Neutrophil (primary cell): Measurements from ENCODE around the gene RADIL.
A peak's percentile ranks its signal among the peaks of the same experiment; 100 is the strongest.

Source experiments
- H3K27ac ChIP-seq: fragments of 200-600 bp; sonication (generic); 2 replicates; pipeline ENCODE4 v1.5.1; 2016; ENCODE audit warnings: mild to moderate bottlenecking, moderate library complexity
- H3K27me3 ChIP-seq: fragments of 200-600 bp; sonication (generic); 2 replicates; pipeline ENCODE4 v1.6.0; 2016; ENCODE audit warnings: mild to moderate bottlenecking
- H3K36me3 ChIP-seq: fragments of 200-600 bp; sonication (generic); 2 replicates; pipeline ENCODE4 v1.5.1; 2017
- H3K4me1 ChIP-seq, 2 experiments: fragments of 200-600 bp in 1 of 2; sonication (generic) in 1 of 2; 1 replicate in 1 of 2; 2 replicates in 1 of 2; pipeline versions ENCODE4 v1.5.1 to v1.6.1; 2013 to 2016; ENCODE audit warnings: low read depth in 1 of 2, low read length in 1 of 2, mild to moderate bottlenecking in 1 of 2, moderate library complexity in 1 of 2; ENCODE audit not compliant: control insufficient read depth in 1 of 2, insufficient read depth in 1 of 2
- H3K4me3 ChIP-seq, 2 experiments: fragments of 200-600 bp in 1 of 2; sonication (generic) in 1 of 2; 1 replicate in 1 of 2; 2 replicates in 1 of 2; pipeline ENCODE4 v1.5.1; 2013 to 2016; ENCODE audit warnings: low read depth in 1 of 2, low read length in 1 of 2, mild to moderate bottlenecking in 1 of 2, moderate library complexity in 1 of 2
- H3K9me3 ChIP-seq: fragments of 200-600 bp; sonication (generic); 2 replicates; pipeline ENCODE4 v1.5.1; 2016
- TF ChIP-seq, protein P1 (sequence below): fragments of 200-600 bp; sonication (generic); IDR thresholded peaks from 2 replicates; pipeline ENCODE4 v1.5.1; 2016; ENCODE audit warnings: antibody characterized with exemption

RADIL gene

DNA sequence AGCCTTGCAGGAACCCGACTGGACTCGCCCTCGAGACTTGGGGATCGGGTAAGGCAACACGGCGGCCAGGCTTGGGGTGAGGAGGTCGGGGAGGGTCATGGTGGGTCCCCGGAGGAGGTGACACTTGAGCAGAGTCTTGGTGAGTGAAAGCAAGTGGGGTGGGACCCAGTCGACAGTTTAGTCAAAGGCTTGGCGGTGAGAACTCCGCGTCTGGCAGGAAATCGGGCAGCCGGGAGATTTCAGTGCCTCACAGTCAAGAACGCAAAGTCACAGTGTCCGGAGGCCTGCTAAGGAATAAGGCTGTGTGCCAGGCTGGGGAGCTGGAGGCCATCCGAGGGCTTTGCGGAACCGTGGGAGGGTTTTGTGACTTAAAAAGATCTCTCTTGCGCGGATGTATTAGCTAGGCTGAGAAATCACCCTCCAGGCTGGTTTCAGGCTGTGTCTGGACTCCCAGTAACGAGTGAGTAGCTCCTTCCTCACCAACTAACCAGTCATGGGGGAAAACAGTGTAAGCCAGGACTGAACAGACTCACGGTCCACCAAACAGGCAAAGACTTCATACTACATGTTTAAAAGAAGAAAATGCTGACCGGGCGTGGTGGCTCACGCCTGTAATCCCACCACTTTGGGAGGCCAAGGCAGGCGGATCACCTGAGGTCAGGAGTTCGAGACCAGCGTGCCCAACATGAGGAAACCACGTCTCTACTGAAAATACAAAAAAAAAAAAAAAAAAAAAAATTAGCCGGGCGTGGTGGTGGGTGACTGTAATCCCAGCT is 107.5 kb downstream of the RADIL start:
- H3K4me3 ChIP-seq = peak overlapping the region; percentile 75 to 99
- TF ChIP-seq, protein P1, sequence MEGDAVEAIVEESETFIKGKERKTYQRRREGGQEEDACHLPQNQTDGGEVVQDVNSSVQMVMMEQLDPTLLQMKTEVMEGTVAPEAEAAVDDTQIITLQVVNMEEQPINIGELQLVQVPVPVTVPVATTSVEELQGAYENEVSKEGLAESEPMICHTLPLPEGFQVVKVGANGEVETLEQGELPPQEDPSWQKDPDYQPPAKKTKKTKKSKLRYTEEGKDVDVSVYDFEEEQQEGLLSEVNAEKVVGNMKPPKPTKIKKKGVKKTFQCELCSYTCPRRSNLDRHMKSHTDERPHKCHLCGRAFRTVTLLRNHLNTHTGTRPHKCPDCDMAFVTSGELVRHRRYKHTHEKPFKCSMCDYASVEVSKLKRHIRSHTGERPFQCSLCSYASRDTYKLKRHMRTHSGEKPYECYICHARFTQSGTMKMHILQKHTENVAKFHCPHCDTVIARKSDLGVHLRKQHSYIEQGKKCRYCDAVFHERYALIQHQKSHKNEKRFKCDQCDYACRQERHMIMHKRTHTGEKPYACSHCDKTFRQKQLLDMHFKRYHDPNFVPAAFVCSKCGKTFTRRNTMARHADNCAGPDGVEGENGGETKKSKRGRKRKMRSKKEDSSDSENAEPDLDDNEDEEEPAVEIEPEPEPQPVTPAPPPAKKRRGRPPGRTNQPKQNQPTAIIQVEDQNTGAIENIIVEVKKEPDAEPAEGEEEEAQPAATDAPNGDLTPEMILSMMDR = no peak

DNA sequence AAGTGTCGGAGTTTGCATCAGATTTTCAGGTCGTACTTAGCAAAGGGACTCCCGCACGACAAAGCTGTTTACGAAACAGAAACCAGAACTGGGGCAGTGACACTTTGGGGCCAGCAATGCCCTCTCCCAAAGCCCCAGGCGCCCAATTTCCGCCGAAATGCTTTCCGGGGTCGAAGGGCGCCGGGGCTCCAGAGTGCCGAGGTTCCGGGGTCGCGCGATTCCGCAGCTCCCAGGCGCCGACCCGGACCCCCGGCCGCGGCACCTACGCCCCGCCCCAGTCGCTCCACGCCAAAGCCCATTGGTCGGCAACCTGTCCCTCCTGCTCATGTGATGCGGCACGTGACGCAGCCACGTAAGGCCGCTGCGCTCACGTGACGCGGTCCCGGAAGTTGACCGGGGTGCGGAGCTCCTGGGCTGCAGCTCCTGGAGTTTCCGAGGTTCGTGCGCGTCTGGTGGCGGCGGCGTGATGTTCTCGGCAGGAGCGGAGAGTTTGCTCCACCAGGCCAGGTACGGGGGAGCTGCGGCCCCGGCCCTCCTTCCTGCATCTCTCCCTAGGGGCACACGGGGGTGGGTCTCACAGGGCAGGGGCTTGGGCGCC is 108.2 kb downstream of the RADIL start, which contains the start of gene AP5Z1:
Gene AP5Z1 (plus strand): TSS at position 374 of the 598 bp plus-strand sequence. CDS start 93 bp downstream, at position 467.
- H3K9me3 ChIP-seq = no peaks in the 10 kb centered on the region
- peaks cover 23 to 26% of the 10 kb centered on the region in 2 experiments for H3K4me1 ChIP-seq
- TF ChIP-seq, protein P1 = no peak
- peaks cover 7% of the 10 kb centered on the region for H3K36me3 ChIP-seq
- peak within 1 kb of the TSS; percentile 96 for H3K27ac ChIP-seq
- H3K27me3 ChIP-seq = no peaks in the 10 kb centered on the region
- peak within 1 kb of the TSS; percentile 75 to 99 for H3K4me3 ChIP-seq

More for the DNA sequence above, 107.5 kb downstream of the RADIL start:
- Histone ChIP-seq H3K9me3 (no peaks in the 10 kb centered on the region), H3K36me3 (peaks cover 14% of the 10 kb centered on the region), H3K27me3 (no peaks in the 10 kb centered on the region), H3K4me1 (peaks cover 23 to 26% of the 10 kb centered on the region in 2 experiments), H3K27ac (peak overlapping the region; percentile 96)

DNA sequence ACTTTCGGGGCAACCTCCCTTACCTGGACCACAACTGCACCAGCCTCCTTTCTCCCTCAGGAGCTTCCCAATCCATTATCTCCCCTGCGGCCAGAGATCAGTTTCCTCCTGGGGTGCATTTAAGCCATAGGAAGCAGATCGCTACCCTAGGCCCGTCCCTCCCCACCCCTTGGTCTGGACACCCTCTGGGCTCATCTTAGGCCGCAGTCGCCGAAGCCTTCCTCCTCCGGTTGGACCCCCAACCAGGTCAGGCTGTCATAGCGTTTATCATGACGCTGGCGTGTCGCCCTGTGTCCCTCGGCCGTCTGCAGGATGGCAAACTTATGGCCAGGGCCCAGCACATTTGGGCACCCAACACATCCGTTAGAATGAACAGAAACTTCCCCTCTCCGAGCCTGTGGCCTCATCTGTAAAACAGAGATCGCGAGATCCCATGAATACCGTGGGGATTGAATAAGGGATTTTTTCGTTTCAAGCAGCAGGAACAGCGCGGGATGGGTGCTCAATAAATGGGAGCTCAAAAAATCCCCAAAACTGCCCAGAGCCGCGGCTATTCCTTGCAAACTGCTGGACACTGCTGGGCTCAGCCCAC is 108.8 kb downstream of the RADIL start:
- peaks cover 1% of the 10 kb centered on the region for H3K36me3 ChIP-seq
- no peaks in the 10 kb centered on the region for H3K9me3 ChIP-seq
- H3K27ac ChIP-seq = peak overlapping the region; percentile 96
- TF ChIP-seq, protein P1 = no peak
- H3K4me1 ChIP-seq = peaks cover 23 to 26% of the 10 kb centered on the region in 2 experiments
- H3K4me3 ChIP-seq = peak overlapping the region; percentile 75 to 99
- no peaks in the 10 kb centered on the region for H3K27me3 ChIP-seq

DNA sequence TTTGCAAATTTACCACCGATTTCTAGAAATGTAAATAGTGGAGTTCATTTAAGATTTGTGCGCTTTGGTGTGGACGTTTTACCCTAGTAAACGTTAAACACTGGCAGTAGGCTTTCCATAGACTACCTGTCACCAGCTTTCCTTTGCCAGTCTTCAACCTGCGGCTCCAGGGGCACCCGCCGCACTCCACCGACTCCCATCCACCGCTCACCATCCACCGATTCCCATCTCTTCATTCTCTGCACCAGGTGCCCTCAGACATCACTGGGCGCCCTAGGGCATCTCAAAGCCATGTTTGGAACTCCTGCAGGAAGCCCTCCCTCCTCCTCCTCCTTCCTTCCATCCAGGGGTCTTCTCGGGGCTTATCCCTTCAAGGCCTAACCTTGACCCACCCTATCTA is 109.5 kb downstream of the RADIL start:
- H3K4me1 ChIP-seq = peaks cover 23 to 26% of the 10 kb centered on the region in 2 experiments
- H3K4me3 ChIP-seq = peak overlapping the region in 1 of 2 experiments; percentile 99
- H3K9me3 ChIP-seq = no peaks in the 10 kb centered on the region
- H3K27ac ChIP-seq = peak overlapping the region; percentile 96
- TF ChIP-seq, protein P1 = no peak
- no peaks in the 10 kb centered on the region for H3K36me3 ChIP-seq
- H3K27me3 ChIP-seq = no peaks in the 10 kb centered on the region

DNA sequence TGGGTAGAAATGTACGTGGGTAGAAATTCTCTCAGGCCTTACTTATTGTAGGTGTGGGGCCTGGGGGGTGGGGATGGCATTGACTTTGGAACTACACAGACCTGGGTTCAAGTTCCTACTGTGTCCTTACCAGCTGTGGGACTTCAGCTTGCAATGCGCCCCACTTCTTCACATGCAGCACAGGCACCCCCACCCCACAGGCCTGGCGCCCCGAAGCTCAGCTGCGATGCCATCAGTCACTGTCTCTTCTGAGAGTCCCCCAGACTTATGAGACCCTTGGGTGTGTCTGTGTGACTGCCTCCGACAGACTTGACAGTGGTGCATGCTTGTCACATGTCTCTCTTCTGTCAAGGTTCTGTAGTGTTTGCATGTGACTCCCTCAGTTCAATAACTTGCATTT is 111.2 kb downstream of the RADIL start:
- Histone ChIP-seq H3K4me3 (no peak overlapping the region), H3K27ac (no peak overlapping the region), H3K27me3 (no peaks in the 10 kb centered on the region), H3K9me3 (no peaks in the 10 kb centered on the region), H3K4me1 (peaks cover 23 to 26% of the 10 kb centered on the region in 2 experiments), H3K36me3 (peaks cover 6% of the 10 kb centered on the region)
- TF ChIP-seq, protein P1 = no peak
